A673 (cell line): ENCODE measurements around the gene GANC.

Experiments used
- CTCF ChIP-seq: fragments of 300-800, 200-600 bp; sonication (generic); conservative IDR thresholded peaks from 2 replicates; pipeline ENCODE4 v1.5.1; 2017; ENCODE audit warnings: low read depth, mild to moderate bottlenecking, antibody characterized with exemption, low read length, moderate library complexity, mixed read lengths
- EZH2 ChIP-seq: fragments of 200-600 bp; sonication (generic); IDR thresholded peaks from 2 replicates; pipeline ENCODE4 v1.6.1; 2017; ENCODE audit warnings: borderline replicate concordance, low read depth, mild to moderate bottlenecking, mixed read lengths, antibody characterized with exemption, low read length; ENCODE audit not compliant: poor library complexity, severe bottlenecking

- no peak for TF ChIP-seq CTCF
- no peak for TF ChIP-seq EZH2
These were observed 41.9 kb upstream of the GANC start for GRCh38 chr15:42231088-42231487.
